IPS DF 19.7 (cell line): ENCODE results near the gene DYDC1.
"Not testable (repeated sequence)": the region's sequence is repeated elsewhere in the genome, so short reads cannot be mapped to it uniquely, and the experiment has no call there.

Source experiments
- DNase-seq: peaks from one replicate; pipeline ENCODE4 v3.0.0-alpha.2; 2013; ENCODE audit warnings: low read depth, low spot score

The DYDC1 gene

GRCh38 chr10:80344276-80344675, 12.3 kb downstream of the DYDC1 start:
- DNase-seq: no peak

GRCh38 chr10:80333983-80334382, 22.6 kb downstream of the DYDC1 start:
- DNase-seq: no peak

GRCh38 chr10:80324891-80325364, 31.6 kb downstream of the DYDC1 start:
- no peak for DNase-seq

- DNase-seq: no peak
Measured at GRCh38 chr10:80324086-80324485, 32.5 kb downstream of the DYDC1 start.

GRCh38 chr10:80323311-80323710, 33.2 kb downstream of the DYDC1 start:
- no peak for DNase-seq

GRCh38 chr10:80322711-80323110, 33.8 kb downstream of the DYDC1 start:
- no peak for DNase-seq

- DNase-seq: no peak
Measured at GRCh38 chr10:80322158-80322557, 34.4 kb downstream of the DYDC1 start.

- no peak for DNase-seq
Measured at GRCh38 chr10:80321183-80321582, 35.4 kb downstream of the DYDC1 start.

- no peak for DNase-seq
Measured at GRCh38 chr10:80320377-80320776, 36.2 kb downstream of the DYDC1 start.

- no peak for DNase-seq
Measured at GRCh38 chr10:80319725-80320290, 36.7 kb downstream of the DYDC1 start.

GRCh38 chr10:80319318-80319717, 37.2 kb downstream of the DYDC1 start:
- no peak for DNase-seq

- no peak for DNase-seq
Measured at GRCh38 chr10:80318742-80319141, 37.8 kb downstream of the DYDC1 start.

- DNase-seq: no peak
Measured at GRCh38 chr10:80315391-80315790, 41.2 kb downstream of the DYDC1 start.

- DNase-seq: no peak
Measured at GRCh38 chr10:80313523-80313922, 43.0 kb downstream of the DYDC1 start.

GRCh38 chr10:80305989-80306388, 50.6 kb downstream of the DYDC1 start:
- DNase-seq: not testable (repeated sequence)

GRCh38 chr10:80296942-80297341, 59.6 kb downstream of the DYDC1 start:
- no peak for DNase-seq

GRCh38 chr10:80292607-80293239, 63.8 kb downstream of the DYDC1 start:
- DNase-seq: no peak

GRCh38 chr10:80290474-80291220, 65.9 kb downstream of the DYDC1 start:
- no peak for DNase-seq

GRCh38 chr10:80289451-80290287, 66.9 kb downstream of the DYDC1 start, which contains the start of gene MAT1A:
MAT1A (minus strand) TSS chr10:80289658; CDS start chr10:80289423, 235 bp downstream.
- peak; percentile 80 for DNase-seq

- DNase-seq: no peak
Measured at GRCh38 chr10:80288849-80289248, 67.7 kb downstream of the DYDC1 start.
